ENCODE measurements around the gene PPM1D. TPM values are rescaled to one million over a fixed set of nuclear protein-coding genes. Genes with fewer than 3 reads are reported as not detected.

Gene PPM1D
- total and polyA plus RNA-seq, 2 experiments from 2014 or later = 18.3 to 18.6 TPM

DNA sequence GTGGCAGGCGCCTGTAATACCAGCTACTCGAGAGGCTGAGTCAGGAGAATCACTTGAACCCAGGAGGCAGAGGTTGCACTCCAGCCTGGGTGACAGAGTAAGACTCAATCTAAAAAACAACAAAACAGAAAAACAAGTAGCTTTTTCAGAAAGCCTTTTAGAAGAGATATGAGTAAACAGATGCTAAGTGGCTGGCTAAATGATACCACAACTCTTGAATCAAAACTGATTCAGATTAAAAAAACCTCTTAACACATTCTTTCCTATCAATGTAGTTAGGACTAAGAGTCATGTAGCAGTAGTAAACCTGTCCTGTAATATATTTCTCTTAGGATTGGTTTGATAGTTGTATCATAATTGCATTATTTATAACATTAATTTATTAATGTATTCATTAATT lies 23.0 kb downstream of the PPM1D start:
- Histone ChIP-seq H3K27me3 (no peaks in the 10 kb centered on the region), H3K4me1 (ENCODE audit: insufficient read depth) (no peaks in the 10 kb centered on the region), H3K27ac (no peak overlapping the region), H3K36me3 (replicated peaks; ENCODE audit: insufficient read depth, low read depth) (no peaks in the 10 kb centered on the region), H3K9me3 (ENCODE audit: low read depth) (no peaks in the 10 kb centered on the region), H3K4me2 (no peak overlapping the region), H4K20me1 (ENCODE audit: insufficient read depth, poor library complexity, severe bottlenecking) (peaks cover 51% of the 10 kb centered on the region), H3K79me2 (peaks cover 91% of the 10 kb centered on the region), H2AFZ (no peak overlapping the region), H3K4me3 (no peak overlapping the region), H3K9me2 (replicated peaks; ENCODE audit: insufficient read depth) (no peaks in the 10 kb centered on the region)
- 95% methylated on average over 2 of the region's 2 CpGs for WGBS (ENCODE audit: low lambda C conversion rate, missing lambda C conversion rate)
- TF ChIP-seq, protein P1, sequence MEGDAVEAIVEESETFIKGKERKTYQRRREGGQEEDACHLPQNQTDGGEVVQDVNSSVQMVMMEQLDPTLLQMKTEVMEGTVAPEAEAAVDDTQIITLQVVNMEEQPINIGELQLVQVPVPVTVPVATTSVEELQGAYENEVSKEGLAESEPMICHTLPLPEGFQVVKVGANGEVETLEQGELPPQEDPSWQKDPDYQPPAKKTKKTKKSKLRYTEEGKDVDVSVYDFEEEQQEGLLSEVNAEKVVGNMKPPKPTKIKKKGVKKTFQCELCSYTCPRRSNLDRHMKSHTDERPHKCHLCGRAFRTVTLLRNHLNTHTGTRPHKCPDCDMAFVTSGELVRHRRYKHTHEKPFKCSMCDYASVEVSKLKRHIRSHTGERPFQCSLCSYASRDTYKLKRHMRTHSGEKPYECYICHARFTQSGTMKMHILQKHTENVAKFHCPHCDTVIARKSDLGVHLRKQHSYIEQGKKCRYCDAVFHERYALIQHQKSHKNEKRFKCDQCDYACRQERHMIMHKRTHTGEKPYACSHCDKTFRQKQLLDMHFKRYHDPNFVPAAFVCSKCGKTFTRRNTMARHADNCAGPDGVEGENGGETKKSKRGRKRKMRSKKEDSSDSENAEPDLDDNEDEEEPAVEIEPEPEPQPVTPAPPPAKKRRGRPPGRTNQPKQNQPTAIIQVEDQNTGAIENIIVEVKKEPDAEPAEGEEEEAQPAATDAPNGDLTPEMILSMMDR (IDR thresholded peaks at IDR 0.05; ENCODE audit: poor library complexity) = no peak
- no peak for TF ChIP-seq EZH2 (IDR thresholded peaks at IDR 0.05; ENCODE audit: borderline replicate concordance)
- TF ChIP-seq EZH2phosphoT487 (IDR thresholded peaks at IDR 0.05; ENCODE audit: low read depth, severe bottlenecking, unreplicated experiment) = no peak
- DNase-seq (ENCODE audit: low spot score) = no peak

- TF ChIP-seq EZH2 (IDR thresholded peaks at IDR 0.05; ENCODE audit: borderline replicate concordance) (no peak), EZH2phosphoT487 (IDR thresholded peaks at IDR 0.05; ENCODE audit: low read depth, severe bottlenecking, unreplicated experiment) (no peak)
- TF ChIP-seq, protein P1 (IDR thresholded peaks at IDR 0.05; ENCODE audit: poor library complexity) = no peak
- DNase-seq (ENCODE audit: low spot score) = no peak
- peaks cover 89% of the 10 kb centered on the region for H3K79me2 ChIP-seq
- H3K27ac ChIP-seq = no peak overlapping the region
- H2AFZ ChIP-seq = no peak overlapping the region
- no peaks in the 10 kb centered on the region for H3K36me3 ChIP-seq (replicated peaks; ENCODE audit: insufficient read depth, low read depth)
- no peaks in the 10 kb centered on the region for H3K27me3 ChIP-seq
- no peaks in the 10 kb centered on the region for H3K9me3 ChIP-seq (ENCODE audit: low read depth)
- 94% methylated on average over 9 of the region's 9 CpGs for WGBS (ENCODE audit: low lambda C conversion rate, missing lambda C conversion rate)
- H3K4me2 ChIP-seq = no peak overlapping the region
- no peaks in the 10 kb centered on the region for H3K9me2 ChIP-seq (replicated peaks; ENCODE audit: insufficient read depth)
- H3K4me3 ChIP-seq = no peak overlapping the region
- no peaks in the 10 kb centered on the region for H3K4me1 ChIP-seq (ENCODE audit: insufficient read depth)
- peaks cover 46% of the 10 kb centered on the region for H4K20me1 ChIP-seq (ENCODE audit: insufficient read depth, poor library complexity, severe bottlenecking)
Observed at GRCh38 chr17:60623415-60623814, 23.4 kb downstream of the PPM1D start.

DNA sequence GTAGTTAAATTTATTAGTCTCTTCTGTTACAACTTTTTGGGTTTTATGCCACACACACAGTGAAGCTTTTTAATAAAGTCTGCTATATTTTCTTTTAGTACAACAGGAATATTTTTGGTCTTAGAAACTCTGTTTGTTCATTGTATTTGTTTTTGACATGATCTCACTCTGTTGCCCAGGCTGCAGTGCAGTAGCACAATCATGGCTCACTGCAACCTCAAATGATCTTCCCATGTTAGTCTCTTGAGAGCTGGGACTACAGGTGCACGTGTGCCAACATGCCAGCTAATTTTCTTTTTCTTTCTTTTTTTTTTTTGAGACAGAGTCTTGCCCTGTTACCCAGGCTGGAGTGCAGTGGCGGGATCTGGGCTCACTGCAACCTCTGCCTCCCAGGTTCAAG lies 27.1 kb downstream of the PPM1D start:
- 96% methylated on average over 2 of the region's 2 CpGs for WGBS (ENCODE audit: low lambda C conversion rate, missing lambda C conversion rate)
- peaks cover 89% of the 10 kb centered on the region for H3K79me2 ChIP-seq
- H2AFZ ChIP-seq = no peak overlapping the region
- no peaks in the 10 kb centered on the region for H3K36me3 ChIP-seq (replicated peaks; ENCODE audit: insufficient read depth, low read depth)
- DNase-seq (ENCODE audit: low spot score) = no peak
- peaks cover 27% of the 10 kb centered on the region for H4K20me1 ChIP-seq (ENCODE audit: insufficient read depth, poor library complexity, severe bottlenecking)
- TF ChIP-seq, protein P1 (IDR thresholded peaks at IDR 0.05; ENCODE audit: poor library complexity) = no peak
- TF ChIP-seq EZH2 (IDR thresholded peaks at IDR 0.05; ENCODE audit: borderline replicate concordance) = no peak
- TF ChIP-seq EZH2phosphoT487 (IDR thresholded peaks at IDR 0.05; ENCODE audit: low read depth, severe bottlenecking, unreplicated experiment) = no peak
- H3K27me3 ChIP-seq = no peaks in the 10 kb centered on the region
- no peaks in the 10 kb centered on the region for H3K4me1 ChIP-seq (ENCODE audit: insufficient read depth)
- H3K27ac ChIP-seq = no peak overlapping the region
- H3K9me2 ChIP-seq (replicated peaks; ENCODE audit: insufficient read depth) = no peaks in the 10 kb centered on the region
- H3K9me3 ChIP-seq (ENCODE audit: low read depth) = no peaks in the 10 kb centered on the region
- H3K4me2 ChIP-seq = no peak overlapping the region
- no peak overlapping the region for H3K4me3 ChIP-seq
